M059J (cell line): ENCODE data around the gene SRR. TPM values are rescaled to one million over a fixed set of nuclear protein-coding genes. Genes with fewer than 3 reads are reported as not detected.
"Not testable (repeated sequence)": the region's sequence is repeated elsewhere in the genome, so short reads cannot be mapped to it uniquely, and the experiment has no call there.

ENCODE experiments used
- DNase-seq: peaks from one replicate; pipeline ENCODE4 v3.0.0-alpha.2; 2012; ENCODE audit warnings: low read depth
- total RNA-seq: library from RNA; depleted of rRNA; stranded (reverse); fragments of >200 nt; shearing (Covaris generic); gene quantifications from 2 replicates; pipeline ENCODE4 v1.2.3, GENCODE V29; 2014; rRNA removed

The SRR gene
- total RNA-seq, result 16.4 and 27.2 TPM in 2 replicates

GRCh38 chr17:2303204-2304188, at the start of gene SRR, which contains the start of gene SMG6:
SRR (plus strand) TSS chr17:2303950; CDS start chr17:2315561, 11,611 bp downstream.
SMG6 (minus strand) TSS chr17:2303785; CDS start chr17:2303720, 65 bp downstream.
- DNase-seq, result peak; percentile 82

GRCh38 chr17:2258830-2259229, 44.9 kb upstream of the SRR start:
- DNase-seq, result not testable (repeated sequence)

- DNase-seq, result no peak
Measured at GRCh38 chr17:2259769-2260536, 43.8 kb upstream of the SRR start.

GRCh38 chr17:2262135-2262587, 41.6 kb upstream of the SRR start:
- DNase-seq, result peak; percentile 56

GRCh38 chr17:2263183-2264066, 40.3 kb upstream of the SRR start:
- DNase-seq, result no peak

GRCh38 chr17:2264067-2264860, 39.5 kb upstream of the SRR start:
- DNase-seq, result no peak

GRCh38 chr17:2265166-2265565, 38.6 kb upstream of the SRR start:
- not testable (repeated sequence) for DNase-seq

- DNase-seq, result no peak
Measured at GRCh38 chr17:2266045-2266864, 37.5 kb upstream of the SRR start.

GRCh38 chr17:2266865-2267228, 36.9 kb upstream of the SRR start:
- DNase-seq, result no peak

- DNase-seq, result no peak
Measured at GRCh38 chr17:2267354-2267753, 36.4 kb upstream of the SRR start.

- no peak for DNase-seq
Measured at GRCh38 chr17:2271985-2272702, 31.6 kb upstream of the SRR start.

GRCh38 chr17:2274414-2274813, 29.3 kb upstream of the SRR start:
- DNase-seq, result no peak

- DNase-seq, result no peak
Measured at GRCh38 chr17:2275722-2276121, 28.0 kb upstream of the SRR start.

- no peak for DNase-seq
Measured at GRCh38 chr17:2277429-2278170, 26.1 kb upstream of the SRR start.

- DNase-seq, result no peak
Measured at GRCh38 chr17:2279707-2280106, 24.0 kb upstream of the SRR start.

GRCh38 chr17:2282297-2282873, 21.4 kb upstream of the SRR start:
- peak; percentile 62 for DNase-seq

- DNase-seq, result peak; percentile 15
Measured at GRCh38 chr17:2283302-2283701, 20.4 kb upstream of the SRR start.
